GM06990 (cell line): ENCODE measurements around the gene RANBP17.

Experiments used
- DNase-seq: peaks from one replicate; pipeline ENCODE4 v3.0.0-alpha.2; 2011; ENCODE audit not compliant: insufficient read length; ENCODE audit errors: extremely low read depth
- H3K27me3 ChIP-seq: replicated peaks from 2 replicates; pipeline ENCODE4 v1.6.0; 2011; ENCODE audit warnings: low read length; ENCODE audit not compliant: control insufficient read depth, insufficient read depth
- H3K36me3 ChIP-seq: 2 replicates; pipeline ENCODE4 v1.5.1; 2011; ENCODE audit warnings: low read length; ENCODE audit not compliant: control insufficient read depth, insufficient read depth
- H3K4me3 ChIP-seq: replicated peaks from 2 replicates; pipeline ENCODE4 v1.5.1; 2011; ENCODE audit warnings: low read depth, mild to moderate bottlenecking, control low read depth, low read length
- CTCF ChIP-seq: IDR thresholded peaks from 2 replicates; pipeline ENCODE4 v1.5.1; 2011; ENCODE audit warnings: low read length, control low read depth, mild to moderate bottlenecking, inconsistent platforms; ENCODE audit not compliant: insufficient read depth, poor library complexity, severe bottlenecking

RANBP17 gene

GRCh38 chr5:171312129-171312974 is 450.5 kb downstream of the RANBP17 start:
- no peak overlapping the region for H3K4me3 ChIP-seq
- TF ChIP-seq CTCF: no peak
- H3K27me3 ChIP-seq: no peaks in the 10 kb centered on the region; the same call in 1 of the 2 replicates
- H3K36me3 ChIP-seq: no peaks in the 10 kb centered on the region
- no peak for DNase-seq

- H3K4me3 ChIP-seq: no peak overlapping the region
- no peaks in the 10 kb centered on the region; the same call in 1 of the 2 replicates for H3K27me3 ChIP-seq
- no peaks in the 10 kb centered on the region for H3K36me3 ChIP-seq
- TF ChIP-seq CTCF: no peak
- no peak for DNase-seq
Observed at GRCh38 chr5:171313481-171314206, 451.8 kb downstream of the RANBP17 start.

- no peak for DNase-seq
- no peak for TF ChIP-seq CTCF
- H3K36me3 ChIP-seq: no peaks in the 10 kb centered on the region
- H3K4me3 ChIP-seq: no peak overlapping the region
- no peaks in the 10 kb centered on the region; the same call in 1 of the 2 replicates for H3K27me3 ChIP-seq
Observed at GRCh38 chr5:171314728-171315385, 453.0 kb downstream of the RANBP17 start.

- Histone ChIP-seq H3K4me3 (no peak overlapping the region), H3K36me3 (no peaks in the 10 kb centered on the region), H3K27me3 (no peaks in the 10 kb centered on the region; the same call in 1 of the 2 replicates)
- TF ChIP-seq CTCF: no peak
- no peak for DNase-seq
Observed at GRCh38 chr5:171315386-171315891, 453.6 kb downstream of the RANBP17 start.

GRCh38 chr5:171315925-171316257 is 454.1 kb downstream of the RANBP17 start:
- Histone ChIP-seq H3K4me3 (no peak overlapping the region), H3K27me3 (no peaks in the 10 kb centered on the region; the same call in 1 of the 2 replicates)

More at GRCh38 chr5:171315925-171316257, 454.1 kb downstream of the RANBP17 start:
- DNase-seq: no peak
- no peaks in the 10 kb centered on the region for H3K36me3 ChIP-seq
- no peak for TF ChIP-seq CTCF
